GM18508 (cell line): ENCODE results near the gene FIG4.
"Not testable (repeated sequence)": the region's sequence is repeated elsewhere in the genome, so short reads cannot be mapped to it uniquely, and the experiment has no call there.

Experiments used
- ATAC-seq: cut with Tn5 transposase; IDR thresholded peaks from one replicate; pipeline ENCODE4 v1.9.1; 2021; ENCODE audit warnings: moderate number of reproducible peaks; ENCODE audit not compliant: insufficient read depth, unreplicated experiment

The FIG4 gene

GRCh38 chr6:109793021-109793420, 101.9 kb downstream of the FIG4 start:
- no peak for ATAC-seq

GRCh38 chr6:109793792-109794191, 102.7 kb downstream of the FIG4 start:
- no peak for ATAC-seq

GRCh38 chr6:109794201-109794923, 103.3 kb downstream of the FIG4 start:
- ATAC-seq, result no peak

- no peak for ATAC-seq
Observed at GRCh38 chr6:109795994-109796555, 105.0 kb downstream of the FIG4 start.

GRCh38 chr6:109799129-109799528, 108.0 kb downstream of the FIG4 start:
- no peak for ATAC-seq

GRCh38 chr6:109799664-109800063, 108.6 kb downstream of the FIG4 start:
- no peak for ATAC-seq

- no peak for ATAC-seq
Observed at GRCh38 chr6:109800771-109801170, 109.7 kb downstream of the FIG4 start.

GRCh38 chr6:109801794-109802193, 110.7 kb downstream of the FIG4 start:
- no peak for ATAC-seq

- ATAC-seq, result no peak
Observed at GRCh38 chr6:109804020-109804419, 112.9 kb downstream of the FIG4 start.

- ATAC-seq, result no peak
Observed at GRCh38 chr6:109807881-109808280, 116.8 kb downstream of the FIG4 start.

GRCh38 chr6:109808837-109809236, 117.7 kb downstream of the FIG4 start:
- no peak for ATAC-seq

- no peak for ATAC-seq
Observed at GRCh38 chr6:109815054-109815453, 124.0 kb downstream of the FIG4 start.

- ATAC-seq, result no peak
Observed at GRCh38 chr6:109816452-109817374, 125.6 kb downstream of the FIG4 start.

GRCh38 chr6:109820706-109821350, 129.7 kb downstream of the FIG4 start:
- peak; percentile 50 for ATAC-seq

GRCh38 chr6:109821428-109821827, 130.3 kb downstream of the FIG4 start:
- no peak for ATAC-seq

GRCh38 chr6:109824105-109824504, 133.0 kb downstream of the FIG4 start:
- ATAC-seq, result no peak

GRCh38 chr6:109826551-109826950, 135.5 kb downstream of the FIG4 start:
- no peak for ATAC-seq

- not testable (repeated sequence) for ATAC-seq
Observed at GRCh38 chr6:109831352-109831751, 140.3 kb downstream of the FIG4 start.

- ATAC-seq, result no peak
Observed at GRCh38 chr6:109834131-109834530, 143.0 kb downstream of the FIG4 start.

- no peak for ATAC-seq
Observed at GRCh38 chr6:109834595-109835437, 143.7 kb downstream of the FIG4 start.
